HG03135 (cell line): ENCODE results near the gene TSPAN15.
"Not testable (repeated sequence)": the region's sequence is repeated elsewhere in the genome, so short reads cannot be mapped to it uniquely, and the experiment has no call there.

Source experiments
- ATAC-seq: cut with Tn5 transposase; IDR thresholded peaks from one replicate; pipeline ENCODE4 v1.9.1; 2021; ENCODE audit warnings: mild to moderate bottlenecking, moderate library complexity; ENCODE audit not compliant: unreplicated experiment

Gene TSPAN15

DNA sequence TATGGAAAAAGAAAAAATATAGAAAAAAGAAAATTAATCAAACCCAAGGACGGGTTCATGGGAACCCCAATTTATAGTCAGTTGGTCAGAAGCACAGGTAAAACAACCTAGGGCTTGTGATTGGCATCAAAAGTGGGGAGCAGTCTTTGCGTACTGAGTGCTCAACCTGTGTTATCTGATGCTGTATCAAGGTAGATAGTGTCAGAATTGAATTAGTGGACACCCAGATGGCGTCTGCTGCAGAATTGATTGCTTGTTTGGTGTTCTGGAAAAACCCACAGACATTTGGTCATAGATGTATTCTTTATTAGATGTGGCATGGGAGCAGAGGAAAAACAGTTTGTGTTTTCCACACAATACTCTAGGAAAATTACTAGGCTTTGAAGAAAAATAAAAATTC lies 82.4 kb downstream of the TSPAN15 start:
- ATAC-seq, result no peak

DNA sequence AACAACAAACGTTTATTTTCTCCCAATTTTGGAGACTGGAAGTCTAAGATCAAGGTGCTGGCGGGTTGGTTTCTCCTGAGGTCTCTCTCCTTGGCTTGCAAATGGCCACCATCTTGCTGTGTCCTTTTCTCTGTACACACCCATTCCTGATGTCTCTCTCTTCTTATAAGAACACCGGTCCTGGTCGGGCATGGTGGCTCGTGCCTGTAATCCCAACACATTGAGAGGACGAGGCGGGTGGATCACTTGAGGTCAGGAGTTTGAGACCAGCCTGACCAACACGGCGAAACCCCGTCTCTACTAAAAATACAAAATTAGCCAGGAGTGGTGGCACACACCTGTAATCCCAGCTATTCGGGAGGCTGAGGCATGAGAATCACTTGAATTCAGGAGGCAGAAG lies 85.3 kb downstream of the TSPAN15 start:
- ATAC-seq, result not testable (repeated sequence)

DNA sequence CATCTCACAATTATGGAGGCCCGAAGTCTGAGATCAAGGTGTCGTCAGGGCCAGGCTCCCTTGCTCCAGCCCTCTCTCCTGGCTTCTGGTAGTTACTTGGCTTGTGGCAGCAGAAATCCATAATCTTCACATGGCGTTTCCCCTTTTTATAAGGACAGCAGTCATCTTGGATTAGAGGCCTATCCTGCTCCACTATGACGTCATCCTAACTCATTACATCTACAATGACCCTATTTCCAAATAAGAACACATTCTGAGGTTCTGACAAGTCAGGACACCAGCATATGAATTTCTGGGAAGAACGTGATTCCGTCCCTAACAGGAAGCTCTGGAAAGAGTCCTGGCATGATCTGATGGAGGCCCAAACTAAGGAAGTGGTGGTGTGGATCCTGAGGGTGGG lies 86.2 kb downstream of the TSPAN15 start:
- no peak for ATAC-seq

DNA sequence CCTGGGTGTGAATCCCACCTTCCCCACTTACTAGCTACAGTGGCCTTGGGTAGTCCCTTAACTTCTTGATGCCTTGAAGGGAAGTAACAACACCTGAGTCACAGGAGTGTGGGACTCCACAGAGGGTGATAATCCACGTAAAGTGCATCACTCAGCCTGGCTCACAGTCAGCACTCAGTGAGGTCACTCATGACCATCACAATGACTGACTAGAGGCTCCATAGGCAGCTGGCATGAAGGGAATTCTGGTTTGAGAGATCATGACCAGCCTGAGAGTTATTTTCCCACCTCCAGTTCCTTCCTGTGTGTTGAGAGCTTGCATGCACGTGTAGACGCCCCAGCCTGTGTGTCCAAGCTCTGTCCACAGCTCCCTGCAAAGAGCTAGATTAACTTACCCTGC lies 87.2 kb downstream of the TSPAN15 start:
- ATAC-seq, result no peak

DNA sequence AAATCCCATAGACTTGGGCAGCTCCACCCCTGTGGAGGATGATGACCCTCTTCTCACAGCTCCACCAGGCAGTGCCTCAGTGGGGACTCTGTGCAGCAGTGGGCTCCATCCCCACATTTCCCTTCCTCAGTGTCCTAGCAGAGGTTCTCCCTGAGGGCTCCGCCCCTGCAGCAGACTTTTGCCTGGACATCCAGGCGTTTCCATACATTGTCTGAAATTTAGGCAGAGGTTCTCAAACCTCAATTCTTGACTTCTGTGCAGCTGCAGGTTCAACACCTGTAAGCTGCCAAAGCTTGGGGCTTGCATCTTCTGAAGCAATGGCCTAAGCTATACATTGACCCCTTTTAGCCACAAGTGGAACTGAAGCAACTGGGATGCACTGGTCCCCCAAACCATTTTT lies 90.2 kb downstream of the TSPAN15 start:
- ATAC-seq, result no peak

DNA sequence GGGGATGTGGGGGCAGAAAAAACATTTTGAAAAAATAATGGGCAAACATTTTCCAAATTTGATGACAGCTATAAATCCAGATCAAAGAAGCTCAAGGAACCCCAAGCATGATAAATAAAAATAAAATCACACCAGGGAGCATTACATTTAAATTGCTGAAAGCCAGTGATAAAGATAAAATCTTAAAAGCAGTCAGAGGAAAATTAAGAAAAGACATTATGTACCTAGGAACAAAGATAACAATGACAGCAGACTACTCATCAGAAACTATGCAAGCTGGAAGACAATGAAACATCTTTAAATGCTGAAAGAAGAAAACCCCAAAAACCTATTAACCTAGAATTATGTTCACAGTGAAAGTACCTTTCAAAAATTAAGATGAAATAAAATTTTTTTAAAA lies 98.7 kb downstream of the TSPAN15 start:
- no peak for ATAC-seq

DNA sequence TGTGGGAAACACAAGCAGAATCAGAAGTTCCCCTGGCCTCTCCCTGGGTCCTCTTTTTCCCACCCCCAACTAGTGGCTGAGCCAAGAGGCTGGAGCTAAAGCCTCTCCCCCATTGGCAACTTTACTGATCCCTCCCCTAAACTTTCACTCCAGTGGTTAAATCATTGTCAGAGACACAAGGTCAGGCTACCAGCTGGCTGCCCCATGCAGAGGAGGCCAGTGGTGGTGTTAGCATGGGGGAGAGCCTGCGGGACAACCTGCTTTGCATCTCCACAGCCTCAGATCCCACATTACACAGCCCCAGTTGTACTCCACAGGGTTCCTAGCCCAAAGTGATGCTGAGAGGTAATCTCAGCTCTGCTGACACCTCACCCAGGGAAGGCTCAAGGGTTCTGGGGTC lies 101.0 kb downstream of the TSPAN15 start:
- ATAC-seq, result no peak

DNA sequence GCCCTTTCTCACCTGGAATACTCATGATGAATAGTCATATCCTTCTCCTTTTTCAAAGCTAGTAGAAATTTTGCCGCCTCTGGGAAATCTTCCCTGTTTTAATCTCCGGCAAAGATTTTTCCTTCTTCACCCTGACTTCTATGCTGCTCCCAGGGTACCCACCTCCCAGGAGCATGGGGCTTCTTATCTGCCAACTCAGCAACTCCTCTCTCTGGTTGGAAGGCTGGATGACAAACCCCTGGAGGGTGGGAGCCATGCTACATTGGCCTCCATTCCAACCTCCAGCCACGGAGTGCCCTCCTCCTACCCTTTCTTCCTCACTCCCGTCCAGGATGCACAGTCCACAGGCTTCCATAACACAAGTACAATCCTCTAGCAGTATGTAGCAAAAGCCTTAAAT lies 102.1 kb downstream of the TSPAN15 start:
- no peak for ATAC-seq

DNA sequence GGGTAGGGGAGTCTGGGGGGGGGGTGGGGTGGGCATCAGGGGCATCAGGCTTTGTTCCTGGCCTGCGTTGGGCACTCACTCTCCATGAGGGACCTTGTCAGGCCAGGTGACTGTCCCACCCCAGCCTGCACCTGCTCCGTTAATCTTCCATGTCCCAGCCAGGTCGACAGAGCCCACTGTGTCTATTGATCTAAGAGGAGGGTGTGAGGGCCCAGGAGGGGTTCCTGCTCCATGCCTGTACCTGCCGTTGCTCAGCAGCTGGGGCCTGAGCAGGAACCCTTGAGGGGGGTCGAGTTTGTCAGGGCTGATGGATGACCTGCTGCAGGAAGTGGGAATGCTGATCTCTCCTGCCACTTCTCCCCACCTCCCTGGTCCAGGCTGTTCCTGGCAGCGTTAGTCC lies 103.3 kb downstream of the TSPAN15 start:
- no peak for ATAC-seq
